Activated naive CD8-positive, alpha-beta T cell (primary cell): ENCODE data around the gene LMNA.

Experiments used
- H3K27ac Mint-ChIP-seq: one replicate; pipeline ENCODE4 v1.8.0; 2021; ENCODE audit warnings: mixed read lengths
- H3K27me3 Mint-ChIP-seq: one replicate; pipeline ENCODE4 v1.8.0; 2021; ENCODE audit warnings: mixed read lengths
- H3K36me3 Mint-ChIP-seq: one replicate; pipeline ENCODE4 v1.8.0; 2021; ENCODE audit warnings: mixed read lengths
- H3K4me1 Mint-ChIP-seq: one replicate; pipeline ENCODE4 v1.8.0; 2021; ENCODE audit warnings: low read depth, mixed read lengths
- H3K4me3 Mint-ChIP-seq: one replicate; pipeline ENCODE4 v1.8.0; 2021; ENCODE audit warnings: mild to moderate bottlenecking, mixed read lengths
- H3K9me3 Mint-ChIP-seq: one replicate; pipeline ENCODE4 v1.8.0; 2021; ENCODE audit warnings: low read depth, mixed read lengths

Gene LMNA

GRCh38 chr1:156130578-156130942 is 16.0 kb downstream of the LMNA start:
- no peak overlapping the region for H3K27ac Mint-ChIP-seq
- peaks cover 43% of the 10 kb centered on the region for H3K4me1 Mint-ChIP-seq
- no peaks in the 10 kb centered on the region for H3K27me3 Mint-ChIP-seq
- H3K9me3 Mint-ChIP-seq, result no peaks in the 10 kb centered on the region
- no peaks in the 10 kb centered on the region for H3K36me3 Mint-ChIP-seq
- H3K4me3 Mint-ChIP-seq, result no peak overlapping the region

DNA sequence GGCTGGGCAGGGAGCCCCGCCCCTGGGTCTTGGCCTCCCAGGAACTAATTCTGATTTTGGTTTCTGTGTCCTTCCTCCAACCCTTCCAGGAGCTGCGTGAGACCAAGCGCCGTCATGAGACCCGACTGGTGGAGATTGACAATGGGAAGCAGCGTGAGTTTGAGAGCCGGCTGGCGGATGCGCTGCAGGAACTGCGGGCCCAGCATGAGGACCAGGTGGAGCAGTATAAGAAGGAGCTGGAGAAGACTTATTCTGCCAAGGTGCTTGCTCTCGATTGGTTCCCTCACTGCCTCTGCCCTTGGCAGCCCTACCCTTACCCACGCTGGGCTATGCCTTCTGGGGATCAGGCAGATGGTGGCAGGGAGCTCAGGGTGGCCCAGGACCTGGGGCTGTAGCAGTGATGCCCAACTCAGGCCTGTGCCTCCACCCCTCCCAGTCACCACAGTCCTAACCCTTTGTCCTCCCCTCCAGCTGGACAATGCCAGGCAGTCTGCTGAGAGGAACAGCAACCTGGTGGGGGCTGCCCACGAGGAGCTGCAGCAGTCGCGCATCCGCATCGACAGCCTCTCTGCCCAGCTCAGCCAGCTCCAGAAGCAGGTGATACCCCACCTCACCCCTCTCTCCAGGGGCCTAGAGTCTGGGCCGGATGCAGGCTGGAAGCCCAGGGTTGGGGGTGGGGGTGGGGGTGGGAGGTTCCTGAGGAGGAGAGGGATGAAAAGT is 20.4 kb downstream of the LMNA start:
- Mint-ChIP-seq H3K27me3 (no peaks in the 10 kb centered on the region), H3K9me3 (no peaks in the 10 kb centered on the region), H3K4me1 (peaks cover 8% of the 10 kb centered on the region), H3K4me3 (no peak overlapping the region), H3K27ac (no peak overlapping the region), H3K36me3 (peaks cover 6% of the 10 kb centered on the region)

DNA sequence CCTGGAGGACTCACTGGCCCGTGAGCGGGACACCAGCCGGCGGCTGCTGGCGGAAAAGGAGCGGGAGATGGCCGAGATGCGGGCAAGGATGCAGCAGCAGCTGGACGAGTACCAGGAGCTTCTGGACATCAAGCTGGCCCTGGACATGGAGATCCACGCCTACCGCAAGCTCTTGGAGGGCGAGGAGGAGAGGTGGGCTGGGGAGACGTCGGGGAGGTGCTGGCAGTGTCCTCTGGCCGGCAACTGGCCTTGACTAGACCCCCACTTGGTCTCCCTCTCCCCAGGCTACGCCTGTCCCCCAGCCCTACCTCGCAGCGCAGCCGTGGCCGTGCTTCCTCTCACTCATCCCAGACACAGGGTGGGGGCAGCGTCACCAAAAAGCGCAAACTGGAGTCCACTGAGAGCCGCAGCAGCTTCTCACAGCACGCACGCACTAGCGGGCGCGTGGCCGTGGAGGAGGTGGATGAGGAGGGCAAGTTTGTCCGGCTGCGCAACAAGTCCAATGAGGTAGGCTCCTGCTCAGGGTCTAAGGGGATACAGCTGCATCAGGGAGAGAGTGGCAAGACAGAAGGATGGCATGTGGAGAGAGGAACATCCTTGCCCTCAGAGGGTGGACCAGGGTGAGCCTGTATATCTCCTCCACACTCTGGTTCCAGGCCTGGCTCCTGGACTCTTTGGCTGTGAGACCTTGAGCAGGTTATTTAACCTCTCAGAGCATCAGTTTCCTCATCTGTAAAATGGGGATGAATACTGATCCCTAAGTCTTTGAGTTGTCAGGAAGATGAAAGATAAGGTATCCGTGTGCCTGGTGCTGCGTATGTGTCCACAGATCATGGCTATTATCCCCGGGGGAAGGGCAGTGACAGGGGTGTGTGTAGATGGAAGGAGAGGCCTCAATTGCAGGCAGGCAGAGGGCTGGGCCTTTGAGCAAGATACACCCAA is 21.7 kb downstream of the LMNA start:
- no peaks in the 10 kb centered on the region for H3K4me1 Mint-ChIP-seq
- no peaks in the 10 kb centered on the region for H3K27me3 Mint-ChIP-seq
- peaks cover 6% of the 10 kb centered on the region for H3K36me3 Mint-ChIP-seq
- no peak overlapping the region for H3K4me3 Mint-ChIP-seq
- no peaks in the 10 kb centered on the region for H3K9me3 Mint-ChIP-seq
- H3K27ac Mint-ChIP-seq, result no peak overlapping the region

- no peaks in the 10 kb centered on the region for H3K4me1 Mint-ChIP-seq
- no peak overlapping the region for H3K27ac Mint-ChIP-seq
- H3K27me3 Mint-ChIP-seq, result no peaks in the 10 kb centered on the region
- peaks cover 6% of the 10 kb centered on the region for H3K36me3 Mint-ChIP-seq
- H3K9me3 Mint-ChIP-seq, result no peaks in the 10 kb centered on the region
- H3K4me3 Mint-ChIP-seq, result no peak overlapping the region
These were observed 22.5 kb downstream of the LMNA start for GRCh38 chr1:156136970-156137483.

GRCh38 chr1:156138458-156138867 is 24.0 kb downstream of the LMNA start:
- Mint-ChIP-seq H3K27me3 (no peaks in the 10 kb centered on the region), H3K27ac (no peak overlapping the region), H3K4me1 (no peaks in the 10 kb centered on the region), H3K9me3 (no peaks in the 10 kb centered on the region), H3K36me3 (peaks cover 6% of the 10 kb centered on the region), H3K4me3 (no peak overlapping the region)

DNA sequence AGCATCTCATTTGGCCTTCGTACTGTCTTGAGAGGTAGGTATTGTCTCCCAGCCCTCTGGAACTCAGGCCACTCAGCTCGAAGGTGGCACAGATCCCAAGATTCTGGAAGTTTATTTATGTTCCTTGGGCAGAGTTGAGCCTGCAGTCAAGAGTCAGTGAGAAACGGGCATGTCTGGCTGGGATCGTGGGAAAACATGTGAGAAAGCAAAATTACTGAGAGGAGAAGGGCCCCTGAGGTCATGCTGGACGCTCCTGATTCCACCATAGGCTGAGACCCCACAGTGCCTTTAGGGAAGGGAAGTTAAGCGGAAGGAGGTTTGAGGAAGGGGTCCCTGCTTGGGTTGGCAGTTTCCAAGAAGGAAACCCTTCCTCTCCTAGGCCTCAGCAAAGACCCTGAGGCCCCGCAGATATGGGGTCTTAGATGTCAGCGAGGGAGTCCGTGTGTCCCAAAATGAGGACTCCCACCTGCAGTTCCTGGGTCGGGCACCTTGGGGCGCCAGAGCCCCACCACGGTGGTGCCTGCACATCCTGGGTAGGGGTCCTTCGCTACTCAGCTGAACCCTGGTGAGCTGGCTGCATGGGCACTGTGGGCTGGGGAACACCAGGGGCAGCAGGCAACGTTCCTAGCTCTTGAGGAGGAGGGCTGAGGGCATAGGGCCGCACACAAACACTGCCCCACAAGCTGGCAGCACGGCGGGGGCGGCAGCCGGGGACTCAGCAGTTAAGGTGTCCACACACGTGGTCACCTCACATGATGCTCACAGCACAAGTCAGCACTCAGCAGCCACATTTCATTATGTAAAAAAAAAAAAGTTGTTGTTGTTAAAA is 26.6 kb downstream of the LMNA start:
- H3K4me3 Mint-ChIP-seq, result no peak overlapping the region
- H3K27me3 Mint-ChIP-seq, result no peaks in the 10 kb centered on the region
- peaks cover 6% of the 10 kb centered on the region for H3K36me3 Mint-ChIP-seq
- no peak overlapping the region for H3K27ac Mint-ChIP-seq
- no peaks in the 10 kb centered on the region for H3K9me3 Mint-ChIP-seq
- H3K4me1 Mint-ChIP-seq, result peaks cover 6% of the 10 kb centered on the region

DNA sequence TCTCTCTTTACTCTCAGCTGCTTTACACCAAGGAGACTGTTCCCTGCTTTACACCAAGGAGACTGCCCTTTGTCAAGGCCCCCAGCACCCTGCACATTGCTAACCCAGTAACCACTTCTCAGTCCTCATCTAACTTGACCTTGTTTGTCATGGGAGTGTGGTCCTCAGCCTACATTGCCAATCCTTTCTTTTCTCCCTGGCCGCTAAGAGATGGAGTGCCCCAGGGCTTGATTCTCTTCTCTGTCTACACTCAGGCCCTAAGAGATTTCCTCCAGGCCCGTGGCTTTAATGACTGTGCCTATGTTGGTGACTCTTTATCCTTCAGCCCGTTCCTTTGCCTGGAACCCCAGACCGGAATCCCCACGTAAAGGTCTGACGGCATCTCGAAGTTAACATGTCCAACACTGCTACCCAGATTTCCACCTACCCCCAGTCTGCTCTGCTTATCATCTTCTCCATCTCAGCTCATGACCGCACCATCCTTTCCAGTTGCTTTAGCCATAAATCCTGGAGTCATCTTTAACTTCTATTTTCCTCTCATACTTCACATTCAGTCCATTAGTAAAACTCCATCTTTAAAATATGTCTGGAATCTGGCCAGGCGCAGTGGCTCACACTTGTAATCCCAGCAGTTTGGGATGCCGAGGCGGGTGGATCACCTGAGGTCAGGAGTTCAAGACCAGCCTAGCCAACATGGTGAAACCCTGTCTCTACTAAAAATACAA is 29.4 kb downstream of the LMNA start:
- Mint-ChIP-seq H3K9me3 (no peaks in the 10 kb centered on the region), H3K4me1 (peaks cover 26% of the 10 kb centered on the region), H3K27me3 (no peaks in the 10 kb centered on the region), H3K27ac (peak overlapping the region; percentile 1), H3K36me3 (peaks cover 2% of the 10 kb centered on the region), H3K4me3 (no peak overlapping the region)

DNA sequence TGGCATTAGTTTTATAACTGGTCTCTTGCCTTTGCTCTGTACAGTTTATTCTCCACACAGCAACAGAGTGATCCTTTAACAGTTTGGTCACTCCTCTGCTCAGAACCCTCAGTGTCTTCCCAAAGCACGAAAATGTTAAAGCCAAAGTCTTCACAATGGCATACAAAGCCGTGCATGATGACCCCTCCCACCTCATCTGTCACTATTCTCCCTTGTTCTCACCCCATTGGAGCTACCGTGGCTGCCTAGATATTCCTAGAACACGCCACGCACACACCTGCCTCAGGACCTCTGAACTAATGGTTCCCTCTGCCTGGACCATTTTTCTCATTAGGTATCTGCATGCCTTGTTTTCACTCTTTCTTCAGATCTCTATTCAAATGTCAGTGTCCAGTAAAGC is 30.2 kb downstream of the LMNA start:
- no peaks in the 10 kb centered on the region for H3K36me3 Mint-ChIP-seq
- no peaks in the 10 kb centered on the region for H3K9me3 Mint-ChIP-seq
- H3K27ac Mint-ChIP-seq, result no peak overlapping the region
- peaks cover 30% of the 10 kb centered on the region for H3K4me1 Mint-ChIP-seq
- H3K27me3 Mint-ChIP-seq, result no peaks in the 10 kb centered on the region
- no peak overlapping the region for H3K4me3 Mint-ChIP-seq

GRCh38 chr1:156145650-156146019 is 31.1 kb downstream of the LMNA start:
- H3K4me3 Mint-ChIP-seq, result peak overlapping the region; percentile 82
- peak overlapping the region; percentile 96 for H3K27ac Mint-ChIP-seq
- no peaks in the 10 kb centered on the region for H3K36me3 Mint-ChIP-seq
- no peaks in the 10 kb centered on the region for H3K27me3 Mint-ChIP-seq
- peaks cover 35% of the 10 kb centered on the region for H3K4me1 Mint-ChIP-seq
- H3K9me3 Mint-ChIP-seq, result no peaks in the 10 kb centered on the region

DNA sequence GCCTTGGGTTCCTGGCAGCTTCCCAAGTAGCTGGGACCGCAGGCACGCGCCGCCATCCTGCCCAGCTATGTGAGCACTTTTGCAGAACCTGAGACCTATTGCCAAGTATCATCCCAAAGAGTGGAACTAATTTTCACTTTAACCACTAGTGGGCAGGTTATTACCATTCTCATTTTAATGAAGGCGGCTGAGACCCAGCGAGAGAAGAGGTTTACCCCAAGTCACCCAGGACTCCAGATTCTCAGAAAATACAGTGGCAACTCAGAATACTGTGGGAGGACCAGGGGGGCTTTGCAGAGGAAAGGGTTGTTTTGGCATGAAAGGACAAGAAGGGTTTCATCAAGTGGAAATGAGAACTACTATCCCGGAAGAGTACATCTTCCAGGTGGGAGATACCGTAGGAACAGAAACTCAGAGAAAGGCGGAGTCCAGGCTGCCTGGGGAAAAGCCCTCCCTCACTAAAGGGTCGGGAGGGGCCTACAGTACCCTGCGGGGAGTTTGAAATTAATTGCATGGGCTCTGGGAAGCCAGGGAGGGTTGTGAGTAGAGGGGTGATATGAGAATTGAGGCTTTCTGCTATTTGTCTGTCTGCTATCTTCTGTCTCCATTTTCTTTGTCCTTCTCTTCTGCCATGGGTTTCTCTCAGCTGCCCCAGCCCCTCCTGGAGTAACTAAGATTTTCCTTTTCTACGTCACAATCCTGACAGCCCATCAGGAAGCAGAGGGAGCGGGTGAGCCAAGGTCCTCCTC is 31.7 kb downstream of the LMNA start:
- no peaks in the 10 kb centered on the region for H3K36me3 Mint-ChIP-seq
- H3K27me3 Mint-ChIP-seq, result no peaks in the 10 kb centered on the region
- no peaks in the 10 kb centered on the region for H3K9me3 Mint-ChIP-seq
- peak overlapping the region; percentile 82 for H3K4me3 Mint-ChIP-seq
- peaks cover 35% of the 10 kb centered on the region for H3K4me1 Mint-ChIP-seq
- H3K27ac Mint-ChIP-seq, result peak overlapping the region; percentile 96

- H3K27ac Mint-ChIP-seq, result peak overlapping the region; percentile 96
- H3K27me3 Mint-ChIP-seq, result no peaks in the 10 kb centered on the region
- no peaks in the 10 kb centered on the region for H3K9me3 Mint-ChIP-seq
- peaks cover 35% of the 10 kb centered on the region for H3K4me1 Mint-ChIP-seq
- H3K36me3 Mint-ChIP-seq, result no peaks in the 10 kb centered on the region
- peak overlapping the region; percentile 82 for H3K4me3 Mint-ChIP-seq
These were observed 32.4 kb downstream of the LMNA start for GRCh38 chr1:156146769-156147405.

DNA sequence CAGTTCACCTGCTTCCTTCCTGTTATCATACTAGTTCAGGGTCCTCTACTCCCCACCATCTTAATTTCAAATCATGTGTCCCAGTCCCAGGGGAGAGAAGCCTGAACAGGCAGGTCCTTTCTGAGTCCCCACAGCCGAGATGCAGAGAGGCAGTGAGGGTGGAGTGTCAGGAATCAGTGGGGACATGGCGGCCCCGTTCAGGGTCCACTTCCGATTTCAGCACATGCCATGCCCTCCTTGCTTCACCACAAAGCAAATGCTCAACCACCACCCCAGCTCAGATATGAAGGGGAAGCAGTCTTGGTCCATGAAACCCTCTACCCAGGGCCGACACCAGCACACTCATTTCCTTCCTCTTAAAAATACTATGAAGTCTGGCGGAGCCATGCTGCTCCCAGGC is 33.7 kb downstream of the LMNA start:
- Mint-ChIP-seq H3K4me3 (no peak overlapping the region), H3K27ac (peak overlapping the region; percentile 92), H3K27me3 (no peaks in the 10 kb centered on the region), H3K4me1 (peaks cover 43% of the 10 kb centered on the region), H3K9me3 (no peaks in the 10 kb centered on the region), H3K36me3 (no peaks in the 10 kb centered on the region)
